Osteoblast (primary cell): ENCODE data around the gene CLECL1. TPM values are rescaled to one million over a fixed set of nuclear protein-coding genes. Genes with fewer than 3 reads are reported as not detected.
"Not testable (repeated sequence)": the region's sequence is repeated elsewhere in the genome, so short reads cannot be mapped to it uniquely, and the experiment has no call there.

Experiments
- DNase-seq: peaks from one replicate; pipeline ENCODE4 v3.0.0; 2011; ENCODE audit warnings: low spot score, mixed read lengths; ENCODE audit not compliant: insufficient read length; ENCODE audit errors: missing footprints
- H2AFZ ChIP-seq: 2 replicates; pipeline ENCODE4 v1.6.0; 2011; ENCODE audit warnings: mild to moderate bottlenecking, low read length
- H3K27ac ChIP-seq: 2 replicates; pipeline ENCODE4 v1.5.1; 2011; ENCODE audit warnings: mild to moderate bottlenecking, low read depth, low read length, moderate library complexity
- H3K27me3 ChIP-seq: 2 replicates; pipeline ENCODE4 v1.6.0; 2012; ENCODE audit warnings: mild to moderate bottlenecking, control low read depth, inconsistent platforms, low read length, moderate library complexity; ENCODE audit not compliant: insufficient read depth
- H3K36me3 ChIP-seq: 2 replicates; pipeline ENCODE4 v1.5.1; 2011; ENCODE audit warnings: mild to moderate bottlenecking, low read length, control low read depth, moderate library complexity; ENCODE audit not compliant: insufficient read depth
- H3K4me1 ChIP-seq: 2 replicates; pipeline ENCODE4 v1.5.1; 2011; ENCODE audit warnings: mild to moderate bottlenecking, low read length, control low read depth, moderate library complexity; ENCODE audit not compliant: insufficient read depth
- H3K4me2 ChIP-seq: 2 replicates; pipeline ENCODE4 v1.6.0; 2011; ENCODE audit warnings: mild to moderate bottlenecking, low read length; ENCODE audit not compliant: insufficient read depth
- H3K4me3 ChIP-seq: fragments of 200-600 bp; sonication (generic); 3 replicates; pipeline ENCODE4 v1.5.1; 2012; ENCODE audit warnings: mild to moderate bottlenecking, low read length, inconsistent platforms; ENCODE audit not compliant: insufficient read depth
- H3K79me2 ChIP-seq: 2 replicates; pipeline ENCODE4 v1.6.0; 2012; ENCODE audit warnings: mild to moderate bottlenecking, low read length, control low read depth, inconsistent platforms; ENCODE audit not compliant: insufficient read depth
- H3K9me3 ChIP-seq: 2 replicates; pipeline ENCODE4 v1.5.1; 2011; ENCODE audit warnings: low read depth, low read length, control low read depth
- H4K20me1 ChIP-seq: 2 replicates; pipeline ENCODE4 v1.6.0; 2012; ENCODE audit warnings: mild to moderate bottlenecking, low read length, control low read depth; ENCODE audit not compliant: insufficient read depth
- total RNA-seq: library from RNA; depleted of rRNA; stranded (reverse); fragments of >200 nt; gene quantifications from 2 replicates; pipeline ENCODE4 v1.2.3, GENCODE V29; 2012
- TF ChIP-seq, protein P1 (sequence below): IDR thresholded peaks from 2 replicates; pipeline ENCODE4 v1.5.1; 2011; ENCODE audit warnings: mild to moderate bottlenecking, low read depth, low read length, moderate library complexity; ENCODE audit errors: extremely low read depth

CLECL1 gene
- total RNA-seq, 1 donor: not detected

DNA sequence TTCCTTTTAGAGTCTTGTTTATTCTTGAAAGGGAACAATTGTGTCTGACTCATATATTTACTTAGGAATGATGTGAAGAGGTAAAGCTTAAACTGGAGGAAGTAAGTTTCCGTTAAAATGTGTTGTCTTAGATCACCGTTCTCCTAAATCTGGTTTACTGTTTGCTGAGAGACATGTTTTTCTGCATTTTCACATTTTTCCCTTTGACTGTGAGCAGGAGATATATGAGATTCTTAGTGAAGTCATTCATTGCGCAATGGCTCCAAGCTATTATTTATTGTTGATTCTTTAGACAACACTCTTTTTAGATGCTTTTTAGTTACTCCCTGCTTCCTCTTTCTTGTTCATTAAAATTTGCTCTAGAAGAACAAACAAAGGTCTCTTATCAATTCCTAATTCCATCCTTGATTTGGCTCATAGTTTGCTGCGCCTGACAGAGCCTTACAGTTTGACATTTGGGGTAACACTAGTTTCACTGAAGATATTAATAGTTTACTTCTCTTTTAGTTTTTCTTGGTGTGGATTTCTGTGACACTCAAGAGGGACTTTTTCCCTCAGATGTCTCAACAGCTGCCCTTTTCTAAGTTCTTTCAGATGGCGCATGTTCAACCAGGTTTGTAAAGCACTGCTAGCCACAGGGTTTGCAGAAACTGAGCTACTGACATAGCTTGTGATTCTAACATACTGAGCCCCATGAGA lies 11.4 kb downstream of the CLECL1 start:
- Histone ChIP-seq H3K27ac (no peak overlapping the region), H3K79me2 (no peaks in the 10 kb centered on the region), H3K4me2 (no peak overlapping the region), H4K20me1 (no peaks in the 10 kb centered on the region), H3K27me3 (peaks cover 4% of the 10 kb centered on the region), H3K4me1 (no peaks in the 10 kb centered on the region), H2AFZ (no peak overlapping the region), H3K4me3 (no peak overlapping the region), H3K36me3 (no peaks in the 10 kb centered on the region), H3K9me3 (no peaks in the 10 kb centered on the region)
- no peak for DNase-seq
- TF ChIP-seq, protein P1, sequence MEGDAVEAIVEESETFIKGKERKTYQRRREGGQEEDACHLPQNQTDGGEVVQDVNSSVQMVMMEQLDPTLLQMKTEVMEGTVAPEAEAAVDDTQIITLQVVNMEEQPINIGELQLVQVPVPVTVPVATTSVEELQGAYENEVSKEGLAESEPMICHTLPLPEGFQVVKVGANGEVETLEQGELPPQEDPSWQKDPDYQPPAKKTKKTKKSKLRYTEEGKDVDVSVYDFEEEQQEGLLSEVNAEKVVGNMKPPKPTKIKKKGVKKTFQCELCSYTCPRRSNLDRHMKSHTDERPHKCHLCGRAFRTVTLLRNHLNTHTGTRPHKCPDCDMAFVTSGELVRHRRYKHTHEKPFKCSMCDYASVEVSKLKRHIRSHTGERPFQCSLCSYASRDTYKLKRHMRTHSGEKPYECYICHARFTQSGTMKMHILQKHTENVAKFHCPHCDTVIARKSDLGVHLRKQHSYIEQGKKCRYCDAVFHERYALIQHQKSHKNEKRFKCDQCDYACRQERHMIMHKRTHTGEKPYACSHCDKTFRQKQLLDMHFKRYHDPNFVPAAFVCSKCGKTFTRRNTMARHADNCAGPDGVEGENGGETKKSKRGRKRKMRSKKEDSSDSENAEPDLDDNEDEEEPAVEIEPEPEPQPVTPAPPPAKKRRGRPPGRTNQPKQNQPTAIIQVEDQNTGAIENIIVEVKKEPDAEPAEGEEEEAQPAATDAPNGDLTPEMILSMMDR: no peak

DNA sequence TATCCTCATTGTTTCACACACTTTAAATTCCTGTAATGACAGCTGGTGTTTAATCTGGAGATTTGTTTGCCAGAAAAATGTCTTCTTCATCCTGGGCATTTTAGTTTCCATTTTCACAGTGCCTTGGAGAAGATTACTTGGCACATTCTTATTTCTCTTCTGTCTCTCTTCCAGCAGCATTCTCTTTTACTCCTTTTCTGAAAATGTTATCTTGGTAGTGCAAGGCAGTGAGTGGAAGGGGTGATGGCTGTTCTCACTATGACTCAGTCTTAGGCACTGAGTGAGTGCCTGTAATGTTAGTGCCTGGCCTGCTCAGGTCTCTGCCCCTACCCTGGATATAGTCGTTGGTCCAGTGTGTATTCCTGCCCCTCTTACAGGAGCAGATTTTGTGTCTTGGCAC lies 13.1 kb downstream of the CLECL1 start:
- Histone ChIP-seq H2AFZ (no peak overlapping the region), H3K4me2 (no peak overlapping the region), H3K9me3 (no peaks in the 10 kb centered on the region), H3K79me2 (no peaks in the 10 kb centered on the region), H3K27me3 (peaks cover 4% of the 10 kb centered on the region), H3K4me3 (no peak overlapping the region), H3K27ac (no peak overlapping the region), H4K20me1 (no peaks in the 10 kb centered on the region), H3K36me3 (no peaks in the 10 kb centered on the region), H3K4me1 (no peaks in the 10 kb centered on the region)
- TF ChIP-seq, protein P1: no peak
- no peak for DNase-seq

DNA sequence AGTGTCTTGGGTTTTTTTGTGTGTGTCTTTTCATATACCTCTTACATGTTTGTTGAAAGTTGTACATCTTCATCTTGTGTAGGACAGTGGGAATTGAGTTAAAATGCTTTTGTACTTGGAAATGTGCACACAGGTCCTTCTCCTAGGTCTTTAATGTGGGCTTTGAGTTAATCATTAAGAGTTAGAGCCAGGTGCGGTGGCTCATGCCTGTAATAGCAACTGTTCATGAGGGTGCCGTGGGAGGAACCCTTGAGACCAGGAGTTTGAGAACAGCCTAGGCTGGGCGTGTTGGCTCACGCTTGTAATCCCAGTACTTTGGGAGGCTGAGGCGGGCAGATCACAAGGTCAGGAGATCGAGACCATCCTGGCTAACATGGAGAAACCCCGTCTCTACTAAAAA lies 13.9 kb downstream of the CLECL1 start:
- Histone ChIP-seq H3K9me3 (no peaks in the 10 kb centered on the region), H3K36me3 (no peaks in the 10 kb centered on the region), H4K20me1 (no peaks in the 10 kb centered on the region), H3K27ac (no peak overlapping the region), H3K4me2 (no peak overlapping the region), H2AFZ (no peak overlapping the region), H3K27me3 (peaks cover 4% of the 10 kb centered on the region), H3K79me2 (no peaks in the 10 kb centered on the region), H3K4me1 (no peaks in the 10 kb centered on the region), H3K4me3 (no peak overlapping the region)
- no peak for DNase-seq
- TF ChIP-seq, protein P1: no peak

DNA sequence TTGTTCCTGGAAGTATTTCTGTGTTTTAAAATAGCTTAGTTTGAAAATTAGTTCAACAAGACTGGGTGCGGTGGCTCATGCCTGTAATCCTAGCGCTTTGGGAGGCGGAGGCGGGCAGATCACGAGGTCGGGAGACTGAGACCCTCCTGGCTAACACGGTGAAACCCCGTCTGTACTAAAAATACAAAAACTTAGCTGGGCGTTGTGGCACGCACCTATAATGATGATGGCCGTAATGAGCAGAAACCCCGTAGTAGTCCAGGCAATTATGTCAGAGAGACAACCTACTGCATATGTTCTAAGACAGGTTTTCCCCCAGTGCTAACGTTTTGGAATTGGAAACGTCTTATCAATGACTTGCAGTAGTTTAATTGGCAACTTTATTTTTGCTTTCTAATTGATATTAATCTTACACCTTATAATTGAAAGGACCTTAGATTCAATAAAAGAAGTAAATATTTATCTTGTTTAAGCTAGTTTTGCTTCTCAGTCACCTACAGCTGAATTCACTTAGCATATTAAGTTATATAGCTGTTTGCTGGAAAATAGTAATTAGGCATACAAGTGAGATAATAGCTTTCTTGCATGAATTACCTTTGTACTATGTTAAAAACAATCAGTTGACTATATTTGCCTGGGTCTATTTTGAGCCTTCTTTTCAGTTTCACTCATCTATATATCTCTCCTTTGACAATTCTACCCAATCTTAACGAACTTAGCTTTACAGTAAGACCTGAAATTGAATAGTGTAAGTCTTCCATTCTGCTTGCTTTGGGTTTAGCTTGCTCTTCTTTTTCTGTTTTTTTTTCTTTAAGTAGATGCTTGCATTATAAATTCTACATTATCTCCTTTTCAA lies 15.6 kb downstream of the CLECL1 start:
- TF ChIP-seq, protein P1: no peak
- H3K27me3 ChIP-seq: peaks cover 4% of the 10 kb centered on the region
- no peak overlapping the region for H3K4me2 ChIP-seq
- H3K79me2 ChIP-seq: no peaks in the 10 kb centered on the region
- no peak overlapping the region for H3K27ac ChIP-seq
- H4K20me1 ChIP-seq: no peaks in the 10 kb centered on the region
- H3K36me3 ChIP-seq: no peaks in the 10 kb centered on the region
- no peak overlapping the region for H2AFZ ChIP-seq
- H3K4me1 ChIP-seq: no peaks in the 10 kb centered on the region
- H3K4me3 ChIP-seq: no peak overlapping the region
- no peaks in the 10 kb centered on the region for H3K9me3 ChIP-seq
- no peak for DNase-seq

DNA sequence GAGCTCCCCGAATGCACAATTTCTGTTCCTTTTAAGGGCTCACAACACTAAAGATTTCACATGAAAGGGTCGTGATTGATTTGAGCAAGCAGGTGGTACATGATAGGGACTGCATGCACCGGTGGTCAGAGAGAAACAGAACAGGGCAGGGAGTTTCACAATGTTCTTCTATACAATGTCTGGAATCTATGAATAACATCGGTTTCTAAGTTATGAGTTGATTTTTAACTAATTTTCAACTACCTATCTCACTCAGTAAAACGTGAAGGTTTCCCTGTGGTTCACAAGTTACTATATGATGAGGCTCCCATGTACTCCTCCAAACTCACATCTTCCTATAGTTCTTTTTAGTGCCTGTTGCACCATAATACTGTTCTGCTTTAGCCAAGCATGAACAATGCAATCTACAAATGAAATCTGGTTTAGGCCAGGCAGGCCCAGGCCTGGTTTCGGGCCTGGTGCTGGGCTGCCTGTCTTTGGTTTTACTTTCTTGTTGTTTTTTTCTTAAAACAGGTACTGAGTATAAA lies 19.8 kb downstream of the CLECL1 start:
- not testable (repeated sequence) for H3K79me2 ChIP-seq, H3K36me3 ChIP-seq, H3K27ac ChIP-seq, H2AFZ ChIP-seq, H3K27me3 ChIP-seq, DNase-seq, H3K4me3 ChIP-seq, H3K9me3 ChIP-seq, H3K4me2 ChIP-seq, H4K20me1 ChIP-seq, H3K4me1 ChIP-seq
